ENCODE data around the gene SYT9.

- TF ChIP-seq, protein P1, sequence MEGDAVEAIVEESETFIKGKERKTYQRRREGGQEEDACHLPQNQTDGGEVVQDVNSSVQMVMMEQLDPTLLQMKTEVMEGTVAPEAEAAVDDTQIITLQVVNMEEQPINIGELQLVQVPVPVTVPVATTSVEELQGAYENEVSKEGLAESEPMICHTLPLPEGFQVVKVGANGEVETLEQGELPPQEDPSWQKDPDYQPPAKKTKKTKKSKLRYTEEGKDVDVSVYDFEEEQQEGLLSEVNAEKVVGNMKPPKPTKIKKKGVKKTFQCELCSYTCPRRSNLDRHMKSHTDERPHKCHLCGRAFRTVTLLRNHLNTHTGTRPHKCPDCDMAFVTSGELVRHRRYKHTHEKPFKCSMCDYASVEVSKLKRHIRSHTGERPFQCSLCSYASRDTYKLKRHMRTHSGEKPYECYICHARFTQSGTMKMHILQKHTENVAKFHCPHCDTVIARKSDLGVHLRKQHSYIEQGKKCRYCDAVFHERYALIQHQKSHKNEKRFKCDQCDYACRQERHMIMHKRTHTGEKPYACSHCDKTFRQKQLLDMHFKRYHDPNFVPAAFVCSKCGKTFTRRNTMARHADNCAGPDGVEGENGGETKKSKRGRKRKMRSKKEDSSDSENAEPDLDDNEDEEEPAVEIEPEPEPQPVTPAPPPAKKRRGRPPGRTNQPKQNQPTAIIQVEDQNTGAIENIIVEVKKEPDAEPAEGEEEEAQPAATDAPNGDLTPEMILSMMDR (IDR thresholded peaks at IDR 0.05; ENCODE audit: low read depth, low read length, missing input control): no peak
- TF ChIP-seq ZBTB33 (IDR thresholded peaks at IDR 0.05) (no peak), HNF4A (conservative IDR thresholded peaks at IDR 0.05) (no peak), RXRA (IDR thresholded peaks at IDR 0.05) (no peak), GABPA (IDR thresholded peaks at IDR 0.05 in 1 of 2, conservative IDR thresholded peaks at IDR 0.05 in 1 of 2) (no peak), SP1 (IDR thresholded peaks at IDR 0.05) (no peak), YY1 (IDR thresholded peaks at IDR 0.05) (no peak)
- TF ChIP-seq, protein P2, sequence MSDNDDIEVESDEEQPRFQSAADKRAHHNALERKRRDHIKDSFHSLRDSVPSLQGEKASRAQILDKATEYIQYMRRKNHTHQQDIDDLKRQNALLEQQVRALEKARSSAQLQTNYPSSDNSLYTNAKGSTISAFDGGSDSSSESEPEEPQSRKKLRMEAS (IDR thresholded peaks at IDR 0.05): no peak
- TF ChIP-seq, protein P3, sequence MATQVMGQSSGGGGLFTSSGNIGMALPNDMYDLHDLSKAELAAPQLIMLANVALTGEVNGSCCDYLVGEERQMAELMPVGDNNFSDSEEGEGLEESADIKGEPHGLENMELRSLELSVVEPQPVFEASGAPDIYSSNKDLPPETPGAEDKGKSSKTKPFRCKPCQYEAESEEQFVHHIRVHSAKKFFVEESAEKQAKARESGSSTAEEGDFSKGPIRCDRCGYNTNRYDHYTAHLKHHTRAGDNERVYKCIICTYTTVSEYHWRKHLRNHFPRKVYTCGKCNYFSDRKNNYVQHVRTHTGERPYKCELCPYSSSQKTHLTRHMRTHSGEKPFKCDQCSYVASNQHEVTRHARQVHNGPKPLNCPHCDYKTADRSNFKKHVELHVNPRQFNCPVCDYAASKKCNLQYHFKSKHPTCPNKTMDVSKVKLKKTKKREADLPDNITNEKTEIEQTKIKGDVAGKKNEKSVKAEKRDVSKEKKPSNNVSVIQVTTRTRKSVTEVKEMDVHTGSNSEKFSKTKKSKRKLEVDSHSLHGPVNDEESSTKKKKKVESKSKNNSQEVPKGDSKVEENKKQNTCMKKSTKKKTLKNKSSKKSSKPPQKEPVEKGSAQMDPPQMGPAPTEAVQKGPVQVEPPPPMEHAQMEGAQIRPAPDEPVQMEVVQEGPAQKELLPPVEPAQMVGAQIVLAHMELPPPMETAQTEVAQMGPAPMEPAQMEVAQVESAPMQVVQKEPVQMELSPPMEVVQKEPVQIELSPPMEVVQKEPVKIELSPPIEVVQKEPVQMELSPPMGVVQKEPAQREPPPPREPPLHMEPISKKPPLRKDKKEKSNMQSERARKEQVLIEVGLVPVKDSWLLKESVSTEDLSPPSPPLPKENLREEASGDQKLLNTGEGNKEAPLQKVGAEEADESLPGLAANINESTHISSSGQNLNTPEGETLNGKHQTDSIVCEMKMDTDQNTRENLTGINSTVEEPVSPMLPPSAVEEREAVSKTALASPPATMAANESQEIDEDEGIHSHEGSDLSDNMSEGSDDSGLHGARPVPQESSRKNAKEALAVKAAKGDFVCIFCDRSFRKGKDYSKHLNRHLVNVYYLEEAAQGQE (IDR thresholded peaks at IDR 0.05): no peak
Measured at GRCh38 chr11:7220636-7221035, 31.1 kb upstream of the SYT9 start.

Measured in liver (tissue), 3 donors.